GM18508 (cell line): ENCODE data around the gene KAZN.
"Not testable (repeated sequence)": the region's sequence is repeated elsewhere in the genome, so short reads cannot be mapped to it uniquely, and the experiment has no call there.

Experiments used
- ATAC-seq: cut with Tn5 transposase; IDR thresholded peaks from one replicate; pipeline ENCODE4 v1.9.1; 2021; ENCODE audit warnings: moderate number of reproducible peaks; ENCODE audit not compliant: insufficient read depth, unreplicated experiment

KAZN gene

DNA sequence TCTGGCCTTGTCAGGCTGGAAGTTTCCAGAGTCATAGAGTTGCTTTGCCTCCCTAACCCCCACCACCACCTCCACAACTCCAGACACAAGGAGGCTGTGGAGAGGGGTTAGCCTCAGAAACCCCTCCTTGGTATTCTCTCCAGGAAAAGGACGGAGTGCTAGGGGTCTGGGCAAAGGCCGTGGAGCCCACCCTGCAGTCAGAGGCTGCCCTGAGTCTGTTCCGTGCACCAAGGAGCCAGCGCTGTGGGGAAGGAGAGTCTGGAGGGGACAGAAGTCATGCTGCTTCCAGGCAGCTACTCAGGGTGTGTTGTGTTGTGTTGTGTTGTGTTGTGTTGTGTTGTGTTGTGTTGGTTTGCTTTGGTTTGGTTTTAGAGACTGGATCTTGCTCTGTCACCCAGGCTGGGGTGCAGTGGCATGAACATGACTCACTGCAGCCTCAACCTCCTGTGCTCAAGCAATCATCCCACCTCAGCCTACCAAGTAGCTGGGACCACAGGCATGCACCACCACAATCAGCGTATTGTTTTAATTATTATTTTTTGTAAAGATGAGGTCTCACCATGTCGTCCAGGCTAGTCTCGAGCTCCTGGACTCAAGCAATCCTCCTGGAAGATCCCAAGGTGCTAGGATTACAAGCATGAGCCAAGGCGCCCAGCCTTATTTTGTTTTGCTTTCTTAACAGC is 432.9 kb downstream of the KAZN start:
- no peak for ATAC-seq

DNA sequence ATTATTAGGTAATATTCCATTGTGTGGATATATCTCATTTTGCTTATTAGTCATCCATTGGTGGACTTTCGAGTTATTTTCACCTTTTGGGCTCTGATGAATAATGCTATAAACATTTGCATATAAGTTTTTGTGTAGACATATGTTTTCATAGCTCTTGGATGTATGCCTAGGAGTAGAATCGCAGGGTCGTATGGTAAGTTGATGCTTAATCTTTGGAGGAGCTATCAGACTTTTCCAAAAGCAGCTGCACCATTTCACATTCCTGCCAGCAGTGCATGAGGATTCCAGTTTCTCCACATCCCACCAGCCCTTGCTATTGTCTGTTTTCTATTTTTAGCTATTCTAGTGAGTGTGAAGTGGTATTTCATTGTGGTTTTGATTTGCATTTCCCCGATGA is 434.8 kb downstream of the KAZN start:
- no peak for ATAC-seq

DNA sequence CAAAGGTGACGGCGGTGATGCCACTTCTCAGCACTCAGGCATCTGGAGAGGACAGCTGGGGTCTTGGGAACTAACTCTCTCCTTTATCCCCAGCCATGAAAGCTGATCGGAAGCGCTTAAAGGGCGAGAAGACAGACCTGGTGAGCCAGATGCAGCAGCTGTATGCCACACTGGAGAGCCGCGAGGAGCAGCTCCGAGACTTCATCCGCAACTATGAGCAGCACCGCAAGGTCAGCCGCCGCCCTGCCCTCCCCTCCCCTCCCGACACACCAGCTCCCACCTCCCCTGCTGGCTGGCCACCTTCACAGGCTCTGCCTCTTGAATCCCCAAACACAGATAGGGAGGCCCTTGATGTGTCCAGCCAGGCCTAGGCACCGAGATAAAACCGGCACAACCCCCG is 436.2 kb downstream of the KAZN start:
- no peak for ATAC-seq

DNA sequence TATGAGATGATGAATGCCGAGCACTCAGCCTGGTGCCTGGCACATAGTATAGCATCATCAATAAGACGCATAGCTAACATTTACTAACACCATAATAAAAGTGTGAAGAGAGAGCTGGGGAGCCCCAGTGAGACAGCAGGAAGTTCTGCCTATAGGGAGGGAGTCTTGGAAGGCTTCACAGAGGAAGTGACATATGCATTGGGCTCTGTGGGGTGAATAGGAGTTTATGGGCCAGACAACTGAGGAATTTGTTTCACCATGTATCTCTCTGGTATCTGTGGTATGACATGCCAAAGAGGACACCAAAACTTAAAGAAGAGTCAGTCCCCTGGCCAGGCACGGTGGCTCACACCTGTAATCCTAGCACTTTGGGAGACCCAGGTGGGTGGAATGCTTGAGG is 436.8 kb downstream of the KAZN start:
- ATAC-seq: no peak

DNA sequence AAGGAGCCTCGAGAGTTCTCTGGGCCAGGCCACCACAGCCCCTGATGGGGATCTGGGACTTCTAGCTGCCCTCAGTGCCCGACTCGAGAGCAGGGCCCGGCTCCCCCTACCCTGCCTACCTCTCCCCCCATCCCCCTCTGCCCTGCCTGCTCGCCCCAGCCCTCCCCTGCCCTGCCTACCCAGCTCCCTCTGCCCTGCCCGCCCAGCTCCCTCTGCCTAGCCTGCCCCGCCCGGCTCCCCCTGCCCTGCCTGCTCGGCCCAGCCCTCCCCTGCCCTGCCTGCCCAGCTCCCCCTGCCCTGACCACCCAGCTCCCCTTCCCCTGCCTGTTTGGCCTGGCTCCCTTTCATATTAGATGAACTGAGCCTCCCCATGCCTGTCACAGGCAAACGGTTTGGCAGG is 437.6 kb downstream of the KAZN start:
- ATAC-seq: no peak

DNA sequence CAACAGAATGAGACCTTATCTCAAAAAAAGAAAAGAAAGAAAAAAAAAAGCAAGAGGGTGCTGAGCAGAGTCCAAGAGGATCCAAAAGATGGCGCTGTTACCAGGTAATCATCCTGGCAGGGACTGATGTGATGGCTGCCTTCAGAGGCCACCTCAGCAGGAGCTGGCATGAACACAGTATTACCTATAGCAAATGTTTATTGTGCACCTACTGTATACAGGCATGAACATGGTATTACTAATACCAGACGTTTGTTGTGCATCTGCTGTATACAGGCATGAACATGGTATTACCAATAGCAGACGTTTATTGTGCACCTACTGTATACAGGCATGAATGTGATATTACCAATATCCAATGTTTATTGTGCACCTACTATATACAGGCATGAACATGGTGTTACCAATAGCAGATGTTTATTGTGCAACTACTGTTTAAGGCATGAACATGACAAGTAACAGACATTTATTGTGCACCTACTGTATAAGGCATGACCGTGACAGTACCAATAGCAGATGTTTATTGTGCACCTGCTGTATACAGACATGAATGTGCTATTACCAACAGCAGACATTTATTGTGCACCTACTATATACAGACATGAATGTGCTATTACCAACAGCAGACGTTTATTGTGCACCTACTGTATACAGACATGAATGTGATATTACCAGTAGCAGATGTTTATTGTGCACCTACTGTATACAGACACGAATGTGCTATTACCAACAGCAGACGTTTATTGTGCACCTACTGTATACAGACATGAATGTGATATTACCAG is 439.9 kb downstream of the KAZN start:
- no peak for ATAC-seq

DNA sequence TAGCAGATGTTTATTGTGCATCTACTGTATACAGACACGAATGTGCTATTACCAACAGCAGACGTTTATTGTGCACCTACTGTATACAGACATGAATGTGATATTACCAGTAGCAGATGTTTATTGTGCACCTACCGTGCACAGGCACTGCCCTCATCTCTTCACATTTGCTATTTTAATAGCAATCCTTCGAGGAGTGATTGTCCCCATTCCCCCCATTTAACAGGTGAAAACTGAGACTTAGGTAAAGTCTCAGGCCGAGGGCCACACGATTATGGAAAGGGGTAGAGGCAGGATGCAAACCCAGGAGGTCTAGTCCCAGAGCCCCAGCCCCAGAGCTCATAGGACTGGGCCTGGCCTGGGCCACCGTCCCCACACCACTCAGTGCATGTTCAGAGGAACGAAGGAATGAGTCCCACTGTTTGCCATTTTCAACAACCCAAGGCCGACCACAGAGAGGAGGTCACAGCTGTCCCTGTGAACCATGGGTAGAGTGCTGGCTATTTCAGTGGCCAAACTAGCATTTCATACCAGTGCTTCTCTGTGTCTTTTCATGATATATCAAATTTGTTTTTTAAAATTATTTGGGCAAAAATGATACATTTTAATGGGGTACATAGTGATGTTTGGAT is 440.6 kb downstream of the KAZN start:
- no peak for ATAC-seq

DNA sequence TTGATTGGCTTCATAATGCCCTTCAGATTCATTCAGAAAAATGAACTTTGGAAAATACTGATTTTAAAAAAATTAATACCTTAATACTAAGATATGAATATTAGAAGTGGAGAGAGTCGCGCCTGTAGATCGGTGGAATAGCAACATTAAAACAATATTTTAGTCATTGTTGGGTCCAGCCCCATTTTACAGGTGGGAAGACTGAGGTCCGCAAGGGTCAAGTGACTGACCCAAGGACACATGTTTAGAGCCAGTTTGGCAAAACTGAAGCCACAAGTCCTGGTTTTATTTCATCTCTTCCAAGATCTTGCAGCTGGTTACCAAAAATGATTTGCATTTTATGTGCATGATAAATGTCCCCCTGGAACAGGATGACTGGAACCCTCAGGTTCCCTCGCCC is 441.4 kb downstream of the KAZN start:
- no peak for ATAC-seq

DNA sequence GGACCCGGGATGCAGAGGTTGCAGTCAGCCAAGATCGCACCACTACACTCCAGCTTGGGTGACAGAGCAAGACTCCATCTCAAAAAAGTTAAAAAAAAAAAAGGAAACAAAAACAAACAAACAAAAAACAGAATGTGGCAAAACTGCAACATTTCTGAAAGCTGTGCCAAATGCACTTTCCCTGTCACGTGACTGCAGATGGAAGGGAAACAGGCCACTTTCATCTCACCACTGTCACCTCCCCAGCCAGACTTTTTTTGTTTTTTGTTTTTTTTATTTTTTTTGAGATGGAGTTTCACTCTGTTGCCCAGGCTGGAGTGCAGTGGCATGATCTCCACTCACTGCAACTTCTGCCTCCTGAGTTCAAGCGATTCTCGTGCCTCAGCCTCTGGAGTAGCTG is 442.2 kb downstream of the KAZN start:
- ATAC-seq: not testable (repeated sequence)

DNA sequence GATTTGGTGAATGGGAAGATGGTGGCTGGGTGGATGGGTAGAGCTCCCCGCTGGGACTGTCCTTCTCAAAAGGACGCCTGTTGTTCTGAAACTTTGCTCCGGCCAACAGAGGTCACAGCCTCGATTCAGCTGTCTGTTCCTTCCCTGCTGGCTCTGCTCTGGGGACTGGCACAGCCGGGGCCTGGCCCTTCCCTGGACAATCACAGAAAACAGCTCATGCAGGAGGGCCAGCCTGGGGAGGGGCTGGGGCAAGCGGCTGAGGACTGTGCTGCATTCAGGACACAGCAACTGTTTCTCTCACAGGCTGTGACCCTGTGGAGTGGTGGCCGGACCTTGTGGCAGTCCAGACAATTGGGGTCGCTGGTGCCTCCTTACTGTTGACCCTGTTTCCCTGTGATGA is 444.4 kb downstream of the KAZN start:
- ATAC-seq: no peak

DNA sequence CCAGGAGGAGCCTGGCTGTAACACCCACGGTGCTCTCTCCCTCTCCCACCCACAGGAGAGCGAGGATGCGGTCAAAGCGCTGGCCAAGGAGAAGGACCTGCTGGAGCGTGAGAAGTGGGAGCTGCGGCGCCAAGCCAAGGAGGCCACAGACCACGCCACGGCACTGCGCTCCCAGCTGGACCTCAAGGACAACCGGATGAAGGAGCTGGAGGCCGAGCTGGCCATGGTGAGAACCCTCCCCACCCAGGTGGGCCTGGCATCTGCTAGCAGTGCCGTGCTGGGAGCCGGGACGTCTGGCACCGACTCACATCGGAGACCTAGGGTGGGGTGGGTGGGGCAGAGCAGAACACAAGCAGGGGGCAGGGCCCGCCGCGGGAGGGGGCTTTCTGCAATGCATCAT is 445.4 kb downstream of the KAZN start:
- ATAC-seq: no peak

DNA sequence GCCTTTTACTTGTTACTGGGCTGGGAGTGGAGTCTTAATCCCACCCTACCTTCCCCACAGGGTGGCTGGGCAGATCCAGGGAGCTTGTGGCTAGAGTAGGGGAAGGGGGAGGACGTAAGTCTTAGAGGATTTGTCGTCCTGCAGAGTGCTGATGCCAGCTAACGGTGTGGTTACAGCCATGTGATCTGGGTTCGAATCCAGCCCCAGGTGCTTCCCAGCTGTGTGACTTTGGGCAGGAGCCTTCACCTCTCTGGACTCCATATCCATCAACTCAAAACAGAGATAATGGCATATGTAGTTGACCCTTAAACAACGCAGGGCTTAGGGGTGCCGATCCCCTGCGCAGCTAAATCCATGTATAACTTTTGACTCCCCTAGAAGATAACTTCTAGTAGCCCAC is 446.6 kb downstream of the KAZN start:
- ATAC-seq: no peak

DNA sequence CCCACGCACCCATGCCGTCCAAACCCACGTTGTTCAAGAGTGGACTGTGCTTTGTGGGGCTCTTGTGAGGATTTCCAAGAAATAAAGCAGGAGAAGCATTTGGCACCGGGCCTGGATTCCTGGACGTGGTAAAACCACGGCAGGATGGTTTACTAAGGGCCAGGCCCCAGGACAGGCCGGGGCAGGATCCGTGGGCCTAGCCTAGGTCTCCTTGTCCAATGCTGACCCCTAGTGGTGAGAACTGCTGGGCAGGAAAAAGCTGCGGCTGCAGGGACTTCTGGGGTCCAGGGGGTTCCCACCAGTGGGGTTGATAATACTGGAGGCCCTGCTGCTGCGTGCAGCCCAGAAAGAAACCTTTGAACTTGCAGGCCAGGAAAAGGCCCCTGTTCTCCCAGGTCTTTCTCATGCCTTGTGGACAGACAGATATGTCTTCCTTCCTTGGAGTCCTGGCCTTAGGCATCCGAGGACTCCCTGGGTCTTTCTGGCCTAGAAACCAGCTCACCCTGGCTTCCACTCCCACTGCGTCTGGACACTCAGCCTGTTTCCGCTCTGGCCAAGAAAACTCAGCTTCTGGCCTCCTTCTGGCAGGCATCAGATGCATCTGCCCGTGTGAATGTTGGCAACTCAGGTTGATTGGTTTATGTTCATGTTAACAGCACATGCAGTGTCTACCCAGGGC is 448.1 kb downstream of the KAZN start:
- ATAC-seq: no peak

DNA sequence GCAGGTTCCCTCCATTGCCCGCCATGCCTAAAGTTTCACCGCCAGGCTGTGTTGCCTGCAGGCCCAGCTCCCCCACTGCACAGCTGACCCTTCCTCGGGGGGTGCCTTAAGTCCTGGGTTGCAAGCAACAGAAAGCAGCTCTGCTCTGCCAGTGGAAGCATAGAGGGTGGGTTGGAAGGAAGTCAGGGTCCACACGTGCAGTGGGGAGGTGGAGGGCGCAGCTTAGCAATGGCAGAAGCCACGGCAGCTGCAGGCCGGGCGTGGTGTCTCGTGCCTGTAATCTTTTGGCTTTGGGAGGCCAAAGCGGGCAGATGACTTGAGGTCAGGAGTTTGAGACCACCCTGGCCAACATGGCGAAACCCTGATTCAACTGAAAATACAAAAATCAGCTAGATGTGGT is 448.8 kb downstream of the KAZN start:
- ATAC-seq: no peak

DNA sequence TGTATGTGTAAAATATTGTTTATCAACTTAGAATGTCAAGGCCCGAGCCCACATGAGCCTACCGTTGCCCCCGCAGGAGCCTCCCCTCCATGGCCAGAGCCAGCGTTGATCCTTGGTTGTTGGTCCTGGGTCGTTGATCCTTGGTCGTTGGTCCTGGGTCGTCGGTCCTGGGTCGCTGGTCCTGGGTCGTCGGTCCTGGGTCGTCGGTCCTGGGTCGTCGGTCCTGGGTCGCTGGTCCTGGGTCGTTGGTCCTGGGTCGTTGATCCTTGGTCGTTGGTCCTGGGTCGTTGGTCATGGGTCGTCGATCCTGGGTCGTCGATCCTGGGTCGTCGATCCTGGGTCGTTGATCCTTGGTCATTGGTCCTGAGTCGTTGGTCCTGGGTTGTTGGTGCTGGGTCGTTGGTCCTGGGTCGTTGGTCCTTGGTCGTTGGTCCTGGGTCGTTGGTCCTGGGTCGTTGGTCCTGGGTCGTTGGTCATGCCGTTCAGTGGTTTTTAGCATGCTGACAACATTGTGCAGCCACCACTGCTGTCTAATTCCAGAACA is 450.0 kb downstream of the KAZN start:
- ATAC-seq: no peak

DNA sequence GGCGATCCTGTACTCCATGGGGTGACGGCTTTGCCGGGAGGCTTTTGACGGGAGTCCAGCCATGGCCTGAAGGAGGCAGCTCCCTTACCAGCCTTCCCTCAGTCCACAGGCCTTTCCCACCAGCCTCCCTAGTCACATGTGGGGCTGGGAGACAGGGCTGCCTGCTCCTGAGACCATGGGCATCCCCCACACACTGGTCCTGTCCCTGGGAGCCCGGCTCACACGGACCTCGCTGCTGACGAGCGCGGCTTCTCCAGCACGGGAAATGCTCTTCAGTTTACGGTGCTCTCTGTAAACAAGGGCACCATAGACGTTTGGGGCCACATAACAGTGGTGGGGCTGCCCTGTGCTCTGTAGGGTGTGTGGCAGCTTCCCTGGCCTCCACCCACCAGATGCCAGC is 450.6 kb downstream of the KAZN start:
- no peak for ATAC-seq

DNA sequence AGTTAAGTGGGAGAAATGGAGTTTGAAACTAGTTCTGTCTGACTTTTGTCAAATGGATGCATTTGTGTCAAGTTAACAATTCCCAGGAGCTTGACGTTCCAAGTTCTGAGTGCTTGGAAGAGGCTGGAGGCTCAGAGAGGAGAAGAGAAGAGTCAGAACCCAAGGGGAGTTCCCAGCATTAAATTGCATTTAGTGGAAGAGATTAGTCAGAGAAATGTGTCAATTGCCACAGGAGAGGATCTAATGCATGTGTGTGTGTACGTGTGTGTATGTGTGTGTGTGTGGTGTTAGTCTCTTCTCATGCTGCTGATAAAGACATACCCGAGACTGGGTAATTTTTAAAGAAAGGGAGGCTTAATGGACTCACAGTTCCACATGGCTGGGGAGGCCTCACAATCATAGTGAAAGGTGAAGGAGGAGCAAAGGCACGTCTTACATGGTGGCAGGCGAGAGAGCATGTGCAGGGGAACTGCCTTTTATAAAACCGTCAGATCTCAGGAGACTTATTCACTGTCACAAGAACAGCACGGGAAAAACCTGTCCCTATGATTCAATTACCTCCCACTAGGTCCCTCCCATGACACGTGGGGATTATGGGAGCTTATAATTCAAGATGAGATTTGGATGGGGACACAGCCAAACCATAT is 453.5 kb downstream of the KAZN start:
- no peak for ATAC-seq

DNA sequence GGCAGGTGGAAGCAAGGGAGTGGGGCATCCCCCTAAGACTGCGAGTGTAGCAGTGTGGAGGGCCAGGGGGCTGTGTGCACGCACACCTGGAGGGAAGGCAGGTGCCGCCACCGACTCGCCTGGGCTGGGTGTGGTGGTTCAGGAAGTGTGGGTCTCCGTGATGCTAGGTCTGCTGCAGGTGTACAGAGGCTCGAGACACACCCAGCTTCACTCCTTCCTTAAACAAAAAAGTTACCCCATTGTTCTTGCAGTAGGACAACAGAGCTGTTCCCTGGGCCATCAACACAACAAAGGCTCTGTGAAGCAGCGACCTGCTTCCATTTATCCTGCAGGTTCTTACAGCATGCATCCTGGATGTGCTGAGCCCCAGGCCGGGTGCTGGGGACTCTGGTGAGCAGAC is 454.7 kb downstream of the KAZN start:
- ATAC-seq: no peak

DNA sequence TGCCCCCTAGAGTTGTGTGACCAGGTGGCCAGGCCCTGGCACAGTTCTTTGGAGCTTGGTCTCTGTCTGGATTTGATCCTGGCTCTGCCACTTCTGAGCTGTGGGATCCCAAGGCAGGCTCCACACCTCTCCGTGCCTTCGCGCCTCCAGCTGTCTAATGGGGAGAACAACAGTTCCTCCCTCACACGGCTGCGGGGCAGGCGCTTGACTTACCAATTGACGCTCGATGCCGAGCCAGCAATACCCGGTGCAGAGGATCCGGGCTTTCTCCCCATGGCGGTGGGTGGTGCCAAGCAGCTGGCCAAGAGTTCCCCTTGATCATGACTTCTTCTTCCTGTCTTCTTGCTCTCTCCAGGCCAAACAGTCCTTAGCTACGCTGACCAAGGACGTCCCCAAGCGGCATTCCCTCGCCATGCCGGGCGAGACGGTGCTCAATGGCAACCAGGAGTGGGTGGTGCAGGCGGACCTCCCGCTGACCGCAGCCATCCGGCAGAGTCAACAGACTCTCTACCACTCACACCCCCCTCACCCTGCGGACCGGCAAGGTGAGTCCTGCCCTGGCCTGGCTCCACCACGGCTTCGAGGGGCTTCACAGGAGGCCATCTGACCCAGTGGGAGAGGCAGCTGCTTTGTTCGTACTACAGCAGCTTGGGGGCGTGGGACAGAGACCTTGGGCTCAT is 457.4 kb downstream of the KAZN start:
- no peak for ATAC-seq
